SIG-M5 treated with dmso at 0.1 percent for 504 hours (cell line): ENCODE measurements around the gene PDE4D.

ENCODE experiments used
- DNase-seq: peaks from one replicate; lab custom pipeline; 2025; ENCODE audit not compliant: unreplicated experiment; lab: John Stamatoyannopoulos, UW

Gene PDE4D

GRCh38 chr5:59893429-59894227 is at the start of gene PDE4D:
Gene PDE4D, minus strand, starts transcription at chr5:59893726.
- DNase-seq, result peak; percentile 31

DNA sequence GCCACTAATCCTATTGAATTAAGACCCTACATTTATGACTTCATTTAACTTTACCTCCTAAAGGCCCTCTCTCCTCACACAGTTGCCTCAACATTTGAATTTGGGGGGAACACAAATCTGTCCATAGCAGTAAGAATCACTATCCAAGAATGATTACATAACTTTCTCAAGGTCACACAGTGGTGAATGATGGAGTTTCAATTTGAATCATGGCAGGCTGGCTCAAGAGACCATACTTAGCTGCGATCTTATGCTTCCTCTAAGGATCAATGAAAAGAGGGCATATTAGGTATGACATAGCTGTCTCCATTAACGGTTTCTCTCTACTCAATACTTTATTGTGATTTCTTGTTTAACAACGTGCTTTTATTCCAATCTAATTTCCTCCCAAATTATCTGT is 44.1 kb upstream of the PDE4D start:
- DNase-seq, result no peak

DNA sequence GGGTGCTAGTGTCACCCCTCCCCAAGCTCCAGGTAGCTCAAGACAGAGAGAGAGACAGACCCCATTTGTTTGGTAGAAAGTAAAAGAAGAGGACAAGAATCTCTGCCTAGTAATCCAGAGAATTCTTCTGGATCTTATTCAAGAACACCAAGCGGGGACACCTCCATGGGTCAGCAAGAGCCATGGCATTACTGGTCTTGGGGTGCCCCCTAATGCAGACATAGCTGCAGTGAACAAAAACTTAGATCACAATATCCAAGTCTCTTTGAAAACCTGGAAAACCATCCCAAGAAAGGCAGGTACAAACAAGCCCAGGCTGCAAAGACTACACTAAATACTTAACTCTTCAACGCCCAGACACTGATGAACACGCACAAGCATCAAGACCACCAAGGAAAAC is 29.9 kb upstream of the PDE4D start:
- DNase-seq, result no peak

- no peak for DNase-seq
These were observed 28.7 kb upstream of the PDE4D start for GRCh38 chr5:59922220-59922619.

- no peak for DNase-seq
These were observed 28.3 kb upstream of the PDE4D start for GRCh38 chr5:59921816-59922215.

DNA sequence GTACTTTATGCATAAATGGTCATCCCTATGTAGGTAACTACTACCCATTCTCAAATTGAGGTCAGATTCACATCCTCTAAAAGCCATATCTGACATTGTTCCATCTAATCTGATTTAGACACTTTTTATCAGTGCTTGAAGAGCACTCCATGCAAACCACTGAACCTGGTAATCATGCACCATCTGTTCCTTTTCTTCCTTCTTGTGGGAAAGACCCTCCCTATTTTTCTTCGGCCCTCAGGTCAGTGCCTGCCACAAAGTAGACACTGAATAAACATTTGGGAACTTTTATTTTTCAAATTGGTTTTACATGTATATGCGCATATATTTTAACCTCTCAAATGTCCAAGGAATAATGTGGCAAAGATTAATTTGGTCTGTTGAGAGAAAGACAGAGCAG is 26.0 kb upstream of the PDE4D start:
- DNase-seq, result no peak

DNA sequence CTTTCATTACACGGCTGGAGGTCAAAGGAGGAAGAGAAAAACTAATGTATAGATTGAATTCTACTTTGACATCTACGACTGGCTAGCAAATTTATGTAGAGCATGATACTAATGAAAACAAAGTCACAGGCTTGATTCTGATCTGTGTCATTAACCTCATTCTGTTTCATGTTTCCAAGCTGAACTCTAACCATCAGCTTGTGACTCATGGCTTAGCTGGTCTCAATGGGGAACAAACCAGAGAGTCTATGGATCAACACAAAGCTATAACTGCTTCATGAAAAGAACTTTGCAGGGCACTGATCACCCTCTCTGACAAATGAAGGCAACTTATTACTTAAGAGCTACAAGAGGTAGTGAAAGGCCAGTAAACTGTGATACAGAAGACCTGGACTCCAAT is 23.6 kb upstream of the PDE4D start:
- no peak for DNase-seq

GRCh38 chr5:59905188-59905587 is 11.7 kb upstream of the PDE4D start:
- no peak for DNase-seq

DNA sequence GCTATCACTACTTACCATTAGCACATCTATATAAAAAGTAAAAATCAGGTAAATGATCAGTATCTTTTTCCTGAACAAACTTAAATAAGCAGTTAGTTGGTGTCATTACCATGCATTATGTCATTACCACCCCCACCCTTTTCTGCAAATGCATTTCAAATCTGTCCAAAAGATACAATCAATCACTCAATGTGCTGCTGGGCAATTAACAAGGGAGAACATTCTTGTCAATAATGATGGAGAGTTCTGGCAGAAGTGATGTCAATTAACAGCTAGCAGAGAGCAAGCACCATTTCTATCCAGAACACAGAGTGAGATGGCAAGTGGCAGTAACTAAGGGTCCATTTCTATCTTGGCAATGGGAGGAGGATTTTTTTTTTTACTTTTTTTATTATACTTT is 3.5 kb upstream of the PDE4D start:
- no peak for DNase-seq

DNA sequence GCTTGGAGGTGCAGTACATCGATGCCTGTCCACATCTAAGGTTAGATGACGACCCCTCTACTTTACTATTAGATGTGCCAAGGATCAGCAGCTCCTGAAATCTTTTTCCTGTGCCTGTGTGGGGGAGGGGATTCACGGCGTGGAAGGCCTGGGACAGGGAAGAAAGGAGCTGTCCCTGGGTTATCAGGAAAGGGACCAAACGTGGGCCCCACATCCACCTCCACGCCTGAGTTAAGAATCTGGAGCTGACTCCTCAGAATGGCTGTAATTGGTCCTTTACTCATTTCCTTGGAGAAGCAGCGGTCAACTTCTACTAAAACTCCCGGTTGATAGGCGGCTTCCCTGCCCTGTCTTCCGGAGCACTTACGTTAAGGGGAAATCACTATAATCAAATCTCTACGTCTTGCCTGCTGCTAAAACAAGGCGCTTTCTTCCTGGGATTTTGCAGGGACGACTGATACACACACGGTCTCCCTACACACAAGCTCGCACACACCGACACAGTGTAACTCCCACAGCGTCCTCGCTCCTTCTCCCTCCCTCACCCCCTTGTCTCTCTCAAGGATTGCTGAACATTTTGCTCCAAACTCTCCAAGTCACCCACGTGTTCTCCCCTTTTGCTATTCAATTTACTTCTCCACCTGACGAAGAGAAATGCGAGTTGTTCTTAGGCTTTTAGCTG is 1.4 kb downstream of the PDE4D start:
- DNase-seq, result no peak

- no peak for DNase-seq
These were observed 6.3 kb downstream of the PDE4D start for GRCh38 chr5:59887274-59887673.

- DNase-seq, result no peak
These were observed 18.9 kb downstream of the PDE4D start for GRCh38 chr5:59874675-59875074.

- no peak for DNase-seq
These were observed 20.4 kb downstream of the PDE4D start for GRCh38 chr5:59873113-59873512.

DNA sequence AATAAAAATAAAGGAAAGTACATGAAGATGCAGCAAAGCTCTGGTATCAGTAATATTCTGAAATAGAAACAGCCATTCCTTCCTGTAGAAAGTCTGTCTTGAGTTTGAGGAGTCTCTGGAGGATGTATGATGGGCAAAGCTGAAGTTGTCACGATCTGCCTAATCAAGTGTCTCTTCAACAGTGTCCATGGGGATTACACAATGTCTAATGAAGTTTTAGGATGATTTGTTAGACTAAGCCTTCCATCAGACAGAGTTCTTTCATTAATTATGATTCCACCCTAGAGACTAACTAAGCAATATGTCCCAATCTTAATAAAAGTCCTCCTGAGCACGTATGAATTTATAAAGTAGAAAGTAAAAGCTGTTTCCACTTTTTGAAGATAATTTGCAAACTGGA is 26.9 kb downstream of the PDE4D start:
- no peak for DNase-seq

DNA sequence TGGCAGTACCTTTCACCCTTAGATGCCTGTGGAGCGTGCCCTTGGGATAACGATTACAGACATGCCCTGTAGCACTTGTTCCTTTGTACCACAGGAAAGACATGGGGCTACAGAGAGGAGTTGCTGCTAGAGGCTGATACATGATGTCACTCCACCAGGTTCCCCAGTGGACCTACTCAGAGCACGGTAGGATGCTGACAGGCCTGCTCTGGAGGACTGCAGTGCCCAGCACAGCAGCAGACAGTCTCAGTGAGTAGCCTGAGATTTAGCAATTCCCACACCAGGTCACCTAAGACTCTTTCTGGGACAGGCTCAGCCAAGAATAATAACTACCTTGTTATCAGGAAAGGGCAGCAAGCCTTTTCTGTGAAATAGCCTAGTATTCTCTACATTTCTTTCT is 28.8 kb downstream of the PDE4D start:
- DNase-seq, result no peak

DNA sequence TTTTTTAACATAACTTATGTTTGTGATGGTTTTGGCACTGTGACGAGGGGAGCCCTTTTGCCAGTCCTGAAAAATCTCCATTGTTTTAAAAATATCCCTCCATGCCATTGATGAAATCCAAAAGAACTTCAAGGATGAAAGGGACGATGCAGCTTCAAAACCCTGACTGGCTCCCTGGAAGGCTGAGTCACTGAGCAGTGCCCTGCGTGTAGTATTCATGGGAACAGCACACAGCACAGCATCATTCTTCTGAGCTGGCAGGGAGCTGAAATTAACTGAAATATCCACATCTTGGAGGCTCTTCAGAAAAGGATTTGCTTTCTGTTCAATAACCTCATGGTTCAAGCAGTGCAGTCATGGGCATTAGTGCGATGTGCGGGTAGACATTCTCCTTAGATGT is 29.7 kb downstream of the PDE4D start:
- DNase-seq, result no peak

GRCh38 chr5:59856358-59856757 is 37.2 kb downstream of the PDE4D start:
- DNase-seq, result no peak

GRCh38 chr5:59850766-59851165 is 42.8 kb downstream of the PDE4D start:
- no peak for DNase-seq

DNA sequence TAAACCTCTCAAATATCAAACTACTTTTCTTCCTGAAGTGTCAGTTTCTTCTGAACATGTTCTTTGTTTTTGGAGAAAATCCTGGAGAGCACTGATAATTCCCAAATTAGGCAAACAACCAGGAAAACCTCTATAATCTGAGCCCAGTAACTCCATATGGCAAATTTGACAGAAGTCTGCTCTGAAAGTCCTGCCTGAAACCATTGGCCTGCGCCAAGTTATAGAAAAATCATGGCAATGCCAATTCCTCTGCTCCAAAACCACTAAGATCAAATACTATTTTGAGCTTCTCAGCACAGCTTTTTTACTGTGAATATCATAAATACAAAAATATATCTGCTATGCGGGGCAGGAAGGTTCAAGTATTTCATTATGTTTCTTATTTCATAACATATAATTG is 45.9 kb downstream of the PDE4D start:
- no peak for DNase-seq

DNA sequence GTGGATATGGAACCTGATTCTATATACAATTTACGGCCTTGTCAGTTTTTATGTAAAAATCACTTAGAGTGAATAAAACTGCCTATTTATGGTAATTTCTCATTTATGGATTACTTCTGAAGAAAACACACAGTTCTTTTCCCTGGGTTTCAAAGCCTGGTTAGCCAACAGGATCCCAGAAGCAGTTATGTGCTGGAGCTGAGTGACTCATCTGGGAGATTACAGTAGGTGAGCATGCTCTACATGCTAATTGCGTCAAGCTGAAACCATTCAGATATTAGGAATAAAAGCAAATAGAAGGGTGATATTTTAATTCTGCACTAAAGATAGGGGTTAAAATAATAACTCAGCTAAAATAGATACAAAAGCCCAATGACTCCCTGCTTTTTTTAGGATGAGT is 47.8 kb downstream of the PDE4D start:
- no peak for DNase-seq

DNA sequence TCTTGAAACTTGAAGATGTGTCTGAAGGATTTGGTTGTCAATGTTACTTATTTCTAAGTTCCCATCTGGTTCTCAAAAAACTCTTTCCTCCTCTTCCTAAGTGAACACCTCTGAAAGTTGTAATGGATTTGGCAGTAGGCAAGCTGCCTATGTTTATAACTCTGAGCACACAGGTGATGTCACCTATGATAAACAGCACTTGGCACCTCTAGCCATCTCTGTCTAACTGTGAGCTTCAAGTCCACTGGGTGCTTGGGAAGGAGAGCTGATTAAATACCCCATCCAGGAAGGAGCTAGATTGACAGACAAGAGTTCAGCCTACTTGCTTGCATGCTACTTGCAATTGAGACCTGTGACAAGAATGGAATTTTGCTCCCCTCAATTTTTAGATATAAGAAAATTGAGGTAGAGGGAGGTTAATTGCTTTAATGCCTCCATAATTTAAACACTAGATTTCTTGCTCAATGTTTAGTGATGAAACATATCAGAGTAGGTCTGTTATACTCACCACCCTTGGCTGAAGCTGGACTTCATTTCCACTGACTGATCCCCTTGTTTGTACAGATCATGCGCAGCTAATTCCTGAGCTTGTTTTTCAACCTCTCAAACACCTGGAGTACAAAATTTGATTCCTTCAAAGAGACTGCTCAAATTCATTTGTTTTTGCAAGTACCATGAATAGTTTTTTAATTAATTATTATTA is 49.9 kb downstream of the PDE4D start:
- DNase-seq, result no peak

GRCh38 chr5:59842999-59843398 is 50.5 kb downstream of the PDE4D start:
- no peak for DNase-seq
